Stimulated activated CD4-positive, alpha-beta T cell treated with anti-CD3 and anti-CD28 coated beads, Interleukin-15, amount 100 ng/mL, for 24 hours (primary cell): Measurements from ENCODE around the gene STXBP2.

ENCODE experiments used
- DNase-seq: peaks from one replicate; pipeline ENCODE4 v3.0.0-alpha.2; 2020

The STXBP2 gene

DNA sequence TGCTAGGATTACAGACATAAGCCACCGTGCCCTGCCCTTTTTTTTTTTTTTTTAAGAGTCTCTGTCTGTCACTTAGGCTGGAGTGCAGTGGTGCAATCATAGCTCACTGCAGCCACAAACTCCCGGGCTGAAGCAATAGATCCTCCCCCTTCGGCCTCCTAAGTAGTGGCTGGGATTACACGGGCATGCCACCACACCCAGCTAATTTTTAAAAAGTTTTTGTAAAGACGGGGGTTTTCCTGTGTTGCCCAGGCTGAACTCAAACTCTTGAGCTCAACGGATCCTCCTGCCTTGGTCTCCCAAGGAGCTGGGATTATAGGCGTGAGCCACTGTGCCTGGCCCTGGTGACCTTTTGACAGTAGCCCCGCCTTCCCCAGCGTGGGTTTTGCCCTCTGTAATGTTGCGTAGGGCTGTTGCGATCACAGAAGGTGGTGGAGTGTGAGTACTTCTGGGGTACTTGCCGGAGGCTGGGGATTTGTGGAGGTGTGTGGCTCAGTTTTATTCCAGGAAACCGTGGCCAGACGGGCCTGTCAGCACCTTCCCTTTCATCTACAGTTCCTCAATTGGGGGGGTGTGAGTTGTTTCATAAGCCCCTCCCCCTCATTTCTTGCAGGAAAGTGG lies 20.3 kb downstream of the STXBP2 start:
- peak; percentile 57 for DNase-seq

DNA sequence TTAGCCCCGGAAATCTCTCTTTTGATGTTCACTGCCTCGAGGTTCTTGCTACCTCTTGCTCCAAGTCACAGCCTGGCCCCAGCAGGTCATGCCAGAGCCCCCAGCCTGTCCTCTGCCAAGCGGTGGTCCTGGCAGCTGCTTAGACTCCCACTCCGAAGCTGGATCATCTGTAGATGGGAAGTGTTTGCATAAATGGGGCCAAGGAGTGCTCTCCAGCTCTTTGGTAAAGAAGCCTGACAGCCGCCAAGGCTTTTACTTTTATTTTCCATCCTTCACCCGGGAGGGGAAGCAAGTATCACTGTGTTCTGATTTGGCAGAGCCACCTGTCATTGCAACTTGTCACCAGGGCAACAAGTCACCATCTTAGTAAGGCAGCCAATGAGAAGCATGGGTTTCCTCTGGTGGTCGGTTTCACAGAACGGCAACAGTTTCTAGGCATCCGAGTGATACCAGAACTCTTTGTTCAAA lies 21.3 kb downstream of the STXBP2 start:
- DNase-seq = peak; percentile 60

GRCh38 chr19:7661744-7662538 lies 25.0 kb downstream of the STXBP2 start:
- no peak for DNase-seq

- no peak for DNase-seq
These were observed 25.7 kb downstream of the STXBP2 start for GRCh38 chr19:7662657-7663056.

- no peak for DNase-seq
These were observed 26.8 kb downstream of the STXBP2 start for GRCh38 chr19:7663706-7664105.

DNA sequence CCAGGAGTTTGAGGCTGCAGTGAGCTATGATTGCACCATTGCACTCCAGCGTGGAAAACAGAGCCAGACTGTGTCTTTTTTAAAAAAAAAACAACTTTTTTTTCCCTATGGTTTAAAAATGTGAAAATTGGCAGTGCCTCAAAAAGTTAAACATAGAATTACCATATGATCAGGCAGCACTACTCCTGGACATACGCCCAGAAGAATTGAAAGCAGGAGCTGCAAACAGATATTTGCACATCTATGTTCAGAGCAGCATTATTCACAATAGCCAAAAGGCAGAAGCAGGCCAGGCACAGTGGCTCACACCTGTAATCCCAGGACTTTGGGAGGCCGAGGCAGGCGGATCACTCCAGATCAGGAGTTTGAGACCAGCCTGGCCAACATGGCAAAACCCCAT lies 28.2 kb downstream of the STXBP2 start:
- DNase-seq = no peak

- no peak for DNase-seq
These were observed 31.9 kb downstream of the STXBP2 start, which contains the start of gene RETN for GRCh38 chr19:7668842-7669241. Gene RETN (plus strand): TSS chr19:7669049. CDS start chr19:7669327, 278 bp downstream.

- DNase-seq = no peak
These were observed 32.7 kb downstream of the STXBP2 start for GRCh38 chr19:7669641-7670040.

DNA sequence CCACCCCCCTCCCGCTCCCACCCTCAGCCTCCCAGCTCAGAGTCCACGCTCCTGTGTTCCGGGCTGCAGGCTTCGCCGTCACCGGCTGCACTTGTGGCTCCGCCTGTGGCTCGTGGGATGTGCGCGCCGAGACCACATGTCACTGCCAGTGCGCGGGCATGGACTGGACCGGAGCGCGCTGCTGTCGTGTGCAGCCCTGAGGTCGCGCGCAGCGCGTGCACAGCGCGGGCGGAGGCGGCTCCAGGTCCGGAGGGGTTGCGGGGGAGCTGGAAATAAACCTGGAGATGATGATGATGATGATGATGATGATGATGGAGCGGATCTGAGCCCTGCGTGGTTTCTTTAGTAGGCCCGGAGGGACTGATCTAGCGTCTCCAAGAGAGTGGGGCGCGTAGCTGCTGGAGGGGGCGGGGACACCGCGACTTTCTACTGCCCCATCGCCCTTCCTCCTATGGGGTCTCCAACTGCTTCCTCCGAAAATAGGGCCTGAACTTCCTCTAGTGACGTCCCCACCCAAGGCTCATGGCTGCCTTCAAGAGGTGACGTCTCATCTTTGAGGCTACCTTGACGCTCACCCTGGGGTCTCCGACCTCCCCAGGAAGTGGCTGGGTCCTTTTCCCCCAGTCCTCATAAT lies 33.4 kb downstream of the STXBP2 start:
- DNase-seq = peak; percentile 46

DNA sequence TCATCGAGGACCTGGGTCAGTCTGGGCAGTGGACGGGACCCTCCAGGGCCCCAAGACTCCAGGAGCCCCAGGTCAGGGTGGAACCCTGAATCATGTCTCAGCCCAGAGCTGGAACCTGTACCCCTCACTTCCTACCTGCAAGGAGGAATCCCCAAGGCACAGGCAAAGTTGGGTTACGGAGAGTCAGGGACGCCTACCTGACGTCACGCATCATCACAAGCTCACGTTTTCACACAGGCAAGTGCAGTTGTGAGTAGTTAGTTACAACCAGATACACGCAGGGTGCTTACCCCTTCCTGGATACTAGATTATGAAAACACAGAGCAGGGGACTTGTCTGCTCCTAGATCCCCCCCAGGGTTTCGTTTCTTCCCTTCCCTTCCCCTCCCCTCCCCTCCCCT lies 33.9 kb downstream of the STXBP2 start:
- no peak for DNase-seq

- no peak for DNase-seq
These were observed 35.6 kb downstream of the STXBP2 start for GRCh38 chr19:7672522-7672921.

- DNase-seq = peak; percentile 63
These were observed 37.4 kb downstream of the STXBP2 start for GRCh38 chr19:7674010-7675005.

GRCh38 chr19:7676376-7676775 lies 39.5 kb downstream of the STXBP2 start:
- DNase-seq = no peak

DNA sequence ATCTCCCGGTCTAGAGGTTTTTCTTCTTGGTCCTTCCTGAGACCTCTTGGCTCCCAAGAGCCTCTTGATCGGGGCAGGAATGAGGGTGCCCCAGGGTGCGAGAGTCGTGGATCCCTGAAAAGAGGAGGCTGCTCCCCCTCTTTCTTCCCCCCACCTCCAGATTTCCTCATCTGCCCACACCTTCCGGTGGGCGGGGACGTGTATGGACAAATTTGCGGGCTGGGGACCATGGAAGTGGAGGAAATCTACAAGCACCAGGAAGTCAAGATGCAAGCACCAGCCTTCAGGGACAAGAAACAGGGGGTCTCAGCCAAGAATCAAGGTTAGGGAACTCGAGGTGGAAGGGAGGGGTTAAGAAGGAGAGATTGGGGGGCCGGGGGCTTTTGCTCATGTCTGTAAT lies 39.9 kb downstream of the STXBP2 start, which contains the start of gene MCEMP1:
Gene MCEMP1, plus strand, starts transcription at position 237 of the 400 bp plus-strand sequence. Its CDS starts 31 bp downstream, at position 268.
- no peak for DNase-seq

DNA sequence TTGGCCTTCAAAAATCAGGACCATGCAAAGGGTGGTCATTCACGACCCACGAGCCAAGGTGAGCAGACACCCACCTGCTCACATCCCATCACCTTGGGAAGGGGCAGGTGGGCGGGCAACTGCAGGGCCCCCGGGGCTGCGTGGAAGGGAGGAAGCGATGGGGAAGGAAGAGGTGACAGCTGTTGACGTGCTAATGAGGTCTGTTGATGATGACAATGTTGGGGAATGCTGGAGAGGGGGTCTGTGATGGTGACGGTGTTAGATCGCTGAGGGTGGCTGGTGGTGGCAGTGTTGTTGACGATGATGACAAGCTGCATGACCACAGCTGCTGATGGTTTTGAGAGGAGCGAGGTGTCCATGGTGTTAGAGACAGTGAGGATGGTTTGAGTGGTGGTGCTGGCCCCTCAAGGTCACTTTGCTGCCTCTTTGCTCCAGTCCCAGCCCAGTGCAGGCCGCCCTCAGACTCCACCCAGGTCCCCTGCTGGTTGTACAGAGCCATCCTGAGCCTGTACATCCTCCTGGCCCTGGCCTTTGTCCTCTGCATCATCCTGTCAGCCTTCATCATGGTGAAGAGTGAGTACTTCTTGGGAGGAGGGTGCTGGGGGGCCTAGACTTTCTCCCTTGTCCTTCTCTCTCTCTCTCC lies 40.9 kb downstream of the STXBP2 start:
- DNase-seq = no peak

DNA sequence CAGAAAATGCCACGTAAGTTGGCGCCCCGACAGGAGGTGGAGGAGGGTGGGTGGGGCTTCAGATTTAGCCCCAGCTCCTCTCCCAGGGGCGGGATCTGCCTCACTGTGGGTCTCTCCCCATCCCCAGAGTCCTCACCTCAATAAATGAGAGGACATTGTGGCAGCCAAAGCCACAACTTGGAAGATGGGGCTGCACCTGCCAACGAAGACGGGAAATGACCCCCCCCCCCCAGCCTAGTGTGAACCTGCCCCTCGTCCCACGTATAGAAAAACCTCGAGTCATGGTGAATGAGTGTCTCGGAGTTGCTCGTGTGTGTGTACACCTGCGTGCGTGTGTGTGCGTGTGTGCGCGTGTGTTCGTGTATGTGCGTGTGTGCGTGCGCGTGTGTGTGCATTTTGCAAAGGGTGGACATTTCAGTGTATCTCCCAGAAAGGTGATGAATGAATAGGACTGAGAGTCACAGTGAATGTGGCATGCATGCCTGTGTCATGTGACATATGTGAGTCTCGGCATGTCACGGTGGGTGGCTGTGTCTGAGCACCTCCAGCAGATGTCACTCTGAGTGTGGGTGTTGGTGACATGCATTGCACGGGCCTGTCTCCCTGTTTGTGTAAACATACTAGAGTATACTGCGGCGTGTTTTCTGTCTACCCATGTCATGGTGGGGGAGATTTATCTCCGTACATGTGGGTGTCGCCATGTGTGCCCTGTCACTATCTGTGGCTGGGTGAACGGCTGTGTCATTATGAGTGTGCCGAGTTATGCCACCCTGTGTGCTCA lies 42.3 kb downstream of the STXBP2 start:
- peak; percentile 77 for DNase-seq

DNA sequence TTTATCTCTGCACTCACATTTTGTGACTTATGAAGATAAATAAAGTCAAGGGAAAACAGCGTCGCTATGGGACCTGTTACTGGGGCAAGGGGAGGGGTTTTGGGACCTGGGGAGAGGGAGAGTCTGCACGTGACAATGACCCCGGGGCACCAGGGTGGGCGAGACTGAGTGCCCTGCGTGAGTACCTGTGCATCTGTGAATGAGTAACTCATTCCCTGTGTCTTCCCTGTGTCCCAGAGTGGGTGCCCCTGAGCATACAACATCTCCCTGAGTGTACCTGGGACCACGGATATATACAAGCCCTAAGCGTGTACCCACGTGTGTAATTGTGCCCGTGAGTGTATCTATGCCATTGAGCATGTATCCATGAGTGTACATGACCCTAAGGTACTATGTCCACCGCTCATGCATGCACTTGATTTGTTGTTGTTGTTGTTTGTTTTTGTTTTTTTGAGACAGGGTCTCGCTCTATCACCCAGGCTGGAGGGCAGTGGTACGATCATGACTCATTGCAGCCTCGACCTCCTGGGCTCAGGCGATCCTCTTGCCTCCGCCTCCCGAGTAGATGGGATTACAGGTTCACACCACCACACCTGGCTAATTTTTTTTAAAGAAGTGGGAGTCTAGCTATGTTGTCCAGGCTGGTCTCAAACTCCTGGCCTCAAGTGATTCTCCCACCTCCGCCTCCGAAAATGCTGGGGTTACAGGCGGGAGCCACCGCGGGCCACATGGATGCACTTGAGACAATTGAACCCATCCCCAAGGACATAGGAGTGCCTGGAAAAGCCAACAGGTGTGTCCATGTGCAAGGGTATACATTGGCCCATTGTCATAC lies 43.1 kb downstream of the STXBP2 start:
- no peak for DNase-seq

GRCh38 chr19:7680606-7681339 lies 43.9 kb downstream of the STXBP2 start, which contains the start of gene TRAPPC5:
Gene TRAPPC5 (plus strand): TSS chr19:7680833. CDS start chr19:7682254, 1,421 bp downstream.
- peak; percentile 89 for DNase-seq
